ENCODE data around the gene FTHL17.

The FTHL17 gene

GRCh38 chrX:31036895-31037294 lies 34.9 kb downstream of the FTHL17 start:
- peak; percentile 17 for DNase-seq

GRCh38 chrX:31027351-31027750 lies 44.5 kb downstream of the FTHL17 start:
- DNase-seq: no peak

- no peak for DNase-seq
These were observed 47.0 kb downstream of the FTHL17 start for GRCh38 chrX:31024866-31025265.

- no peak for DNase-seq
These were observed 50.3 kb downstream of the FTHL17 start for GRCh38 chrX:31021537-31021936.
